Loucy (cell line): ENCODE measurements around the gene CCDC51.

Experiments used
- H2AFZ ChIP-seq: fragments of 200-600 bp; sonication (generic); 2 replicates; pipeline ENCODE4 v1.6.0; 2016; ENCODE audit warnings: antibody characterized with exemption, mild to moderate bottlenecking, low read length, moderate library complexity
- H3F3A ChIP-seq: fragments of 200-600 bp; 2 replicates; pipeline ENCODE4 v1.6.0; 2016; ENCODE audit warnings: antibody characterized with exemption, low read depth, mild to moderate bottlenecking
- H3K27me3 ChIP-seq: fragments of 200-600 bp; sonication (generic); 2 replicates; pipeline ENCODE4 v1.6.1; 2014; ENCODE audit warnings: low read length, mild to moderate bottlenecking; ENCODE audit not compliant: insufficient read depth, poor library complexity, severe bottlenecking
- H3K36me3 ChIP-seq: fragments of 200-600 bp; sonication (generic); 2 replicates; pipeline ENCODE4 v1.6.1; 2016; ENCODE audit warnings: low read length; ENCODE audit not compliant: insufficient read depth
- H3K4me1 ChIP-seq: fragments of 200-600 bp; sonication (generic); 2 replicates; pipeline ENCODE4 v1.5.1; 2014; ENCODE audit warnings: low read length, mild to moderate bottlenecking; ENCODE audit not compliant: insufficient read depth, poor library complexity, severe bottlenecking
- H3K4me2 ChIP-seq: fragments of 200-600 bp; sonication (generic); 2 replicates; pipeline ENCODE4 v1.6.0; 2014; ENCODE audit warnings: antibody characterized with exemption, low read length, low read depth, mild to moderate bottlenecking; ENCODE audit not compliant: poor library complexity, severe bottlenecking
- H3K4me3 ChIP-seq: fragments of 200-600 bp; sonication (generic); 2 replicates; pipeline ENCODE4 v1.5.1; 2014; ENCODE audit warnings: low read length, mild to moderate bottlenecking, mixed read lengths; ENCODE audit not compliant: poor library complexity, severe bottlenecking
- H3K79me2 ChIP-seq: fragments of 200-600 bp; sonication (generic); 2 replicates; pipeline ENCODE4 v1.6.1; 2014; ENCODE audit warnings: low read length; ENCODE audit not compliant: insufficient read depth
- H3K9ac ChIP-seq: fragments of 200-600 bp; sonication (generic); 2 replicates; pipeline ENCODE4 v1.6.0; 2014; ENCODE audit warnings: mild to moderate bottlenecking, low read depth, low read length, moderate library complexity; ENCODE audit not compliant: poor library complexity, severe bottlenecking
- H3K9me2 ChIP-seq: fragments of 200-600 bp; sonication (generic); replicated peaks from 2 replicates; pipeline ENCODE4 v1.6.1; 2016; ENCODE audit warnings: low read depth, low read length, mixed read lengths
- H3K9me3 ChIP-seq: fragments of 200-600 bp; sonication (generic); 2 replicates; pipeline ENCODE4 v1.6.1; 2014; ENCODE audit warnings: mild to moderate bottlenecking, antibody characterized with exemption, low read length, low read depth; ENCODE audit not compliant: insufficient read depth
- H4K20me1 ChIP-seq: fragments of 200-600 bp; sonication (generic); 2 replicates; pipeline ENCODE4 v1.6.0; 2014; ENCODE audit warnings: antibody characterized with exemption, low read length, mild to moderate bottlenecking; ENCODE audit not compliant: insufficient read depth, poor library complexity, severe bottlenecking
- EZH2phosphoT487 ChIP-seq: fragments of 200-600 bp; IDR thresholded peaks from 2 replicates; pipeline ENCODE4 v1.6.1; 2018; ENCODE audit warnings: antibody characterized with exemption, mild to moderate bottlenecking, moderate library complexity, borderline replicate concordance
- TF ChIP-seq, protein P1 (sequence below): fragments of 200-600 bp; sonication (generic); conservative IDR thresholded peaks from 2 replicates; pipeline ENCODE4 v1.5.1; 2014; ENCODE audit warnings: mild to moderate bottlenecking, antibody characterized with exemption, low read length

CCDC51 gene

DNA sequence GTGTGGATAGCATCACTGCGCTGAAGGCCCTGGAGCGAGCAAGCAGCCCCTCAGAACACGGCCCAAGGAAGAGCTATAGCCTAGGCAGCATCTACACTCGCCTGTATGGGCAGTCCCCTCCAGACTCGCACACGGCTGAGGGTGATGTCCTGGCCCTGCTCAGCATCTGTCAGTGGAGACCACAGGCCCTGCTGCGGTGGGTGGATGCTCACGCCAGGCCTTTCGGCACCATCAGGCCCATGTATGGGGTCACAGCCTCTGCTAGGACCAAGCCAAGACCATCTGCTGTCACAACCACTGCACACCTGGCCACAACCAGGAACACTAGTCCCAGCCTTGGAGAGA lies 27.2 kb upstream of the CCDC51 start:
- H3K79me2 ChIP-seq, result peaks cover 60% of the 10 kb centered on the region
- peak overlapping the region; percentile 87 for H3K4me3 ChIP-seq
- H3K4me2 ChIP-seq, result peak overlapping the region; percentile 92
- H3K4me1 ChIP-seq, result peaks cover 44% of the 10 kb centered on the region
- no peaks in the 10 kb centered on the region for H3K27me3 ChIP-seq
- peaks cover 9% of the 10 kb centered on the region; the same call in 1 of the 2 replicates for H3K36me3 ChIP-seq
- no peak overlapping the region for H2AFZ ChIP-seq
- no peak for TF ChIP-seq EZH2phosphoT487
- TF ChIP-seq, protein P1, sequence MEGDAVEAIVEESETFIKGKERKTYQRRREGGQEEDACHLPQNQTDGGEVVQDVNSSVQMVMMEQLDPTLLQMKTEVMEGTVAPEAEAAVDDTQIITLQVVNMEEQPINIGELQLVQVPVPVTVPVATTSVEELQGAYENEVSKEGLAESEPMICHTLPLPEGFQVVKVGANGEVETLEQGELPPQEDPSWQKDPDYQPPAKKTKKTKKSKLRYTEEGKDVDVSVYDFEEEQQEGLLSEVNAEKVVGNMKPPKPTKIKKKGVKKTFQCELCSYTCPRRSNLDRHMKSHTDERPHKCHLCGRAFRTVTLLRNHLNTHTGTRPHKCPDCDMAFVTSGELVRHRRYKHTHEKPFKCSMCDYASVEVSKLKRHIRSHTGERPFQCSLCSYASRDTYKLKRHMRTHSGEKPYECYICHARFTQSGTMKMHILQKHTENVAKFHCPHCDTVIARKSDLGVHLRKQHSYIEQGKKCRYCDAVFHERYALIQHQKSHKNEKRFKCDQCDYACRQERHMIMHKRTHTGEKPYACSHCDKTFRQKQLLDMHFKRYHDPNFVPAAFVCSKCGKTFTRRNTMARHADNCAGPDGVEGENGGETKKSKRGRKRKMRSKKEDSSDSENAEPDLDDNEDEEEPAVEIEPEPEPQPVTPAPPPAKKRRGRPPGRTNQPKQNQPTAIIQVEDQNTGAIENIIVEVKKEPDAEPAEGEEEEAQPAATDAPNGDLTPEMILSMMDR, result no peak
- no peaks in the 10 kb centered on the region for H3F3A ChIP-seq
- peak overlapping the region; percentile 88 for H3K9ac ChIP-seq
- no peaks in the 10 kb centered on the region for H3K9me2 ChIP-seq
- H3K9me3 ChIP-seq, result no peaks in the 10 kb centered on the region
- H4K20me1 ChIP-seq, result peaks cover 16% of the 10 kb centered on the region

GRCh38 chr3:48466386-48467109 lies 26.6 kb upstream of the CCDC51 start:
- Histone ChIP-seq H3K9ac (peak overlapping the region; percentile 88), H3F3A (no peaks in the 10 kb centered on the region), H3K36me3 (peaks cover 9% of the 10 kb centered on the region; the same call in 1 of the 2 replicates), H3K4me3 (peak overlapping the region; percentile 87), H3K9me2 (no peaks in the 10 kb centered on the region), H4K20me1 (peaks cover 16% of the 10 kb centered on the region), H3K4me1 (peaks cover 44% of the 10 kb centered on the region), H3K9me3 (no peaks in the 10 kb centered on the region), H3K79me2 (peaks cover 55% of the 10 kb centered on the region), H3K27me3 (no peaks in the 10 kb centered on the region), H2AFZ (peak overlapping the region; percentile 75), H3K4me2 (peak overlapping the region; percentile 92)
- TF ChIP-seq EZH2phosphoT487, result no peak
- TF ChIP-seq, protein P1, result no peak

DNA sequence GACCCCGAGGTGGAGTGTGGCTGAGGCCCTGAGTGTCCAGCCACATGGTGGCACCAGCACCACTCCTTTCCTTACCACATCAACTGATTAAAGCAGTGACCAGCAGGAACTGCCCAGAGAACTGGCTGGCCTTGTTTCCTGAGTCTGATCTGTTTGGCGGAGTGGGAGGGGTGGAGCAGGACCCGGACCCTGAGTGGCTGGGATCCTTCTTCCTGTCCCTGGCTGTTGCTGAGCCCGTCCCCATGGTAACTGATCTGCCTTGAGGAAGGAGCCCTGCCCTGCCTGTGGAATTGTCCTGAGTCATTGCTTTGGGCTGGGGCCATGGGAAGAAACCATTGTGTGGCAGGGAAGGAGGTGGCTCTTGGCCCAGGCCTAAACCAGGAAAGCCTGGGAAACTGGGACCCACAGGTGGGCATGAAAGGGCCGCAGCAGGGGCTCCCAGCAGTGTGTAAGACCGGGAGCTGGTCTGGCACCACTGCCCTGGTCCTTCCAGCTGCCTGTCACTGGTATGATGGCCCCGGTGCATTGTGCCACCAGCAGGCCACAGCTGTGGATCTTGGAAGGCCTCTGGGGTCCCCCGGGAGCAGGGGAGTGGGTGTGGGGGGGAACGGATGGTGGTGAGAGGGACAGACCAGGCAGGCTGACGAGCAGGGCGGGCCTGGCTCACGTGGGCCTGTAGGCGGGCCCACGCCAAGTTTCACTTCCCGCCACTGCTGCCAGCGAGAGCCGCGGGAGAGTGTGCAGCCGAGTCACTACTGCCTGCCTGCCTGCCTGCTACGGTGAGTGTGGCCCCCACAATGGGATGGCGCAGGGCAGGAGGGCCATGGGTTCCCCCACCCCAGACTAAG lies 25.8 kb upstream of the CCDC51 start:
- Histone ChIP-seq H3K36me3 (peaks cover 13% of the 10 kb centered on the region; the same call in 1 of the 2 replicates), H3K4me2 (peak overlapping the region; percentile 92), H3K4me3 (peak overlapping the region; percentile 87), H3K79me2 (peaks cover 47% of the 10 kb centered on the region), H3K9me3 (no peaks in the 10 kb centered on the region), H4K20me1 (peaks cover 16% of the 10 kb centered on the region), H3K4me1 (peaks cover 41% of the 10 kb centered on the region), H3K9ac (peak overlapping the region; percentile 88), H2AFZ (peak overlapping the region; percentile 75), H3F3A (no peaks in the 10 kb centered on the region), H3K27me3 (no peaks in the 10 kb centered on the region), H3K9me2 (no peaks in the 10 kb centered on the region)
- no peak for TF ChIP-seq EZH2phosphoT487
- TF ChIP-seq, protein P1, result peak; percentile 67
